ENCODE measurements around the gene SPATA18.

DNA sequence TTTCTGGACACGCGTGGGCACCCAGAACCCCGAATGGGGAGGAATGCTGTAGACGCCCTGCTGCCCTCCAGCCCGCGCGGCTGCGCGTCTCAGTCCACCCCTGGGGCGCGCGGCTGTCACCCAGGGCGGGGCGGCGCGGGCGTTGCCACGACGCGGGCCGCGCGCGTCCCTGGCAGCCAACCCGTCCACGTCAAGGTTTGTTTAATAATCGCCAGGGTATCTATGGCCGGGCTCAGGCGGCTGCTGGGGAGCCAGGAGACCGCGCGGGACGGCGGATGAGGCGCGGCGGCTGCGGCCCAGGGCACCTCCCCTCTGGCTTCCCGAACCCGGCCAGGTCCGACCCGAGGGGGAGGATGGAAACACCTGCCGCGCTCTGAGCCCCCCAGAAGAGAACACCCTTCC is at the start of gene SPATA18:
- TF ChIP-seq, protein P1, sequence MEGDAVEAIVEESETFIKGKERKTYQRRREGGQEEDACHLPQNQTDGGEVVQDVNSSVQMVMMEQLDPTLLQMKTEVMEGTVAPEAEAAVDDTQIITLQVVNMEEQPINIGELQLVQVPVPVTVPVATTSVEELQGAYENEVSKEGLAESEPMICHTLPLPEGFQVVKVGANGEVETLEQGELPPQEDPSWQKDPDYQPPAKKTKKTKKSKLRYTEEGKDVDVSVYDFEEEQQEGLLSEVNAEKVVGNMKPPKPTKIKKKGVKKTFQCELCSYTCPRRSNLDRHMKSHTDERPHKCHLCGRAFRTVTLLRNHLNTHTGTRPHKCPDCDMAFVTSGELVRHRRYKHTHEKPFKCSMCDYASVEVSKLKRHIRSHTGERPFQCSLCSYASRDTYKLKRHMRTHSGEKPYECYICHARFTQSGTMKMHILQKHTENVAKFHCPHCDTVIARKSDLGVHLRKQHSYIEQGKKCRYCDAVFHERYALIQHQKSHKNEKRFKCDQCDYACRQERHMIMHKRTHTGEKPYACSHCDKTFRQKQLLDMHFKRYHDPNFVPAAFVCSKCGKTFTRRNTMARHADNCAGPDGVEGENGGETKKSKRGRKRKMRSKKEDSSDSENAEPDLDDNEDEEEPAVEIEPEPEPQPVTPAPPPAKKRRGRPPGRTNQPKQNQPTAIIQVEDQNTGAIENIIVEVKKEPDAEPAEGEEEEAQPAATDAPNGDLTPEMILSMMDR (optimal IDR thresholded peaks at IDR 0.05 in 1 of 3, IDR thresholded peaks at IDR 0.05 in 1 of 3, conservative IDR thresholded peaks at IDR 0.05 in 1 of 3; ENCODE audit: extremely low read depth in 1 of 3, insufficient read depth in 2 of 3, low read length in 3 of 3): no peak
- TF ChIP-seq EZH2 (IDR thresholded peaks at IDR 0.05; ENCODE audit: low read length): no peak

Measured in keratinocyte (primary cell).